Measurements from ENCODE around the gene NOS3. TPM values are rescaled to one million over a fixed set of nuclear protein-coding genes. Genes with fewer than 3 reads are reported as not detected.

The NOS3 gene
- total and polyA plus RNA-seq, 2 experiments from 2014 or later, result 2.6 to 6.1 TPM

DNA sequence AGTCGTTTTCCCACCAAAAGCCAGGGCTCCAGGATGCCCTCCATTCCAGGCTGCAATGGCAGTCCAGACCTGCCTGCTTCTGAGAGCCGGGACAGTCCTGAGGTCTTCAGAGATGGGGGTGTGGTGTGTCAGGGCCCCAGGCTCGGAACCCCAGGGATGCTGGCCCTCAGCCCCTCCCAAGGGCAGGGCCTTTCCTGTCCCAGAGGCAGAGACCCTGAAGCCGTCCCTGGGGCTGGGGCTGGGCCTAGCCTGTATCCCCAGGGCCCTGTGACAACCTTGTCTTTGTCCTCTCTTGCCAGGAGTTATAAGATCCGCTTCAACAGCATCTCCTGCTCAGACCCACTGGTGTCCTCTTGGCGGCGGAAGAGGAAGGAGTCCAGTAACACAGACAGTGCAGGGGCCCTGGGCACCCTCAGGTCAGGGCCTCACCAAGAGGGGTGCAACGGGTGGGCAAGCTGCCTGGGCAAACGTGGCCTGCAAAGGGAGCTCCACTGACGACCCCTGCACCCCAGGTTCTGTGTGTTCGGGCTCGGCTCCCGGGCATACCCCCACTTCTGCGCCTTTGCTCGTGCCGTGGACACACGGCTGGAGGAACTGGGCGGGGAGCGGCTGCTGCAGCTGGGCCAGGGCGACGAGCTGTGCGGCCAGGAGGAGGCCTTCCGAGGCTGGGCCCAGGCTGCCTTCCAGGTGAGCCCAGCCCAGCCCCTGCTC is 15.9 kb downstream of the NOS3 start:
- Histone ChIP-seq H3K4me2 (no peak overlapping the region), H3K4me3 (no peak overlapping the region), H2AFZ (no peak overlapping the region), H3K27ac (ENCODE audit: low read depth) (no peak overlapping the region), H3K27me3 (ENCODE audit: insufficient read depth) (0 out of 2 replicates have a peak, but pooled peaks cover under 1% of the 10 kb centered on the region), H4K20me1 (replicated peaks; ENCODE audit: insufficient read depth) (no peaks in the 10 kb centered on the region), H3K36me3 (ENCODE audit: insufficient read depth) (no peaks in the 10 kb centered on the region), H3K9me2 (ENCODE audit: insufficient read depth) (no peaks in the 10 kb centered on the region), H3K79me2 (replicated peaks; ENCODE audit: insufficient read depth) (no peaks in the 10 kb centered on the region), H3F3A (replicated peaks; ENCODE audit: low read depth) (0 out of 2 replicates have a peak, but pooled peaks cover 4% of the 10 kb centered on the region), H3K4me1 (ENCODE audit: insufficient read depth) (peaks cover 14% of the 10 kb centered on the region; the same call in 1 of the 2 replicates)
- DNase-seq (ENCODE audit: low spot score) (no peak), ATAC-seq (no peak)
- H3K27ac Mint-ChIP-seq, result no peak overlapping the region
- H3K4me3 Mint-ChIP-seq, result no peak overlapping the region
- peaks cover 6% of the 10 kb centered on the region for H3K27me3 Mint-ChIP-seq (ENCODE audit: insufficient read depth, low read depth, poor library complexity)
- TF ChIP-seq POLR2AphosphoS5 (IDR thresholded peaks at IDR 0.05; ENCODE audit: low read depth) (no peak), EZH2phosphoT487 (IDR thresholded peaks at IDR 0.05; ENCODE audit: unreplicated experiment) (no peak), EZH2 (IDR thresholded peaks at IDR 0.05; ENCODE audit: low read depth, unreplicated experiment) (no peak), JUNB (IDR thresholded peaks at IDR 0.05; ENCODE audit: unreplicated experiment) (no peak), ZNF114 (CRISPR knock-in tag; IDR thresholded peaks at IDR 0.05) (no peak), ZNF331 (CRISPR knock-in tag; IDR thresholded peaks at IDR 0.05; ENCODE audit: low read depth) (no peak), NANOG (IDR thresholded peaks at IDR 0.05; ENCODE audit: borderline replicate concordance) (no peak)
- TF ChIP-seq, protein P1, sequence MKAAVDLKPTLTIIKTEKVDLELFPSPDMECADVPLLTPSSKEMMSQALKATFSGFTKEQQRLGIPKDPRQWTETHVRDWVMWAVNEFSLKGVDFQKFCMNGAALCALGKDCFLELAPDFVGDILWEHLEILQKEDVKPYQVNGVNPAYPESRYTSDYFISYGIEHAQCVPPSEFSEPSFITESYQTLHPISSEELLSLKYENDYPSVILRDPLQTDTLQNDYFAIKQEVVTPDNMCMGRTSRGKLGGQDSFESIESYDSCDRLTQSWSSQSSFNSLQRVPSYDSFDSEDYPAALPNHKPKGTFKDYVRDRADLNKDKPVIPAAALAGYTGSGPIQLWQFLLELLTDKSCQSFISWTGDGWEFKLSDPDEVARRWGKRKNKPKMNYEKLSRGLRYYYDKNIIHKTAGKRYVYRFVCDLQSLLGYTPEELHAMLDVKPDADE (IDR thresholded peaks at IDR 0.05), result no peak
- TF ChIP-seq, protein P2, sequence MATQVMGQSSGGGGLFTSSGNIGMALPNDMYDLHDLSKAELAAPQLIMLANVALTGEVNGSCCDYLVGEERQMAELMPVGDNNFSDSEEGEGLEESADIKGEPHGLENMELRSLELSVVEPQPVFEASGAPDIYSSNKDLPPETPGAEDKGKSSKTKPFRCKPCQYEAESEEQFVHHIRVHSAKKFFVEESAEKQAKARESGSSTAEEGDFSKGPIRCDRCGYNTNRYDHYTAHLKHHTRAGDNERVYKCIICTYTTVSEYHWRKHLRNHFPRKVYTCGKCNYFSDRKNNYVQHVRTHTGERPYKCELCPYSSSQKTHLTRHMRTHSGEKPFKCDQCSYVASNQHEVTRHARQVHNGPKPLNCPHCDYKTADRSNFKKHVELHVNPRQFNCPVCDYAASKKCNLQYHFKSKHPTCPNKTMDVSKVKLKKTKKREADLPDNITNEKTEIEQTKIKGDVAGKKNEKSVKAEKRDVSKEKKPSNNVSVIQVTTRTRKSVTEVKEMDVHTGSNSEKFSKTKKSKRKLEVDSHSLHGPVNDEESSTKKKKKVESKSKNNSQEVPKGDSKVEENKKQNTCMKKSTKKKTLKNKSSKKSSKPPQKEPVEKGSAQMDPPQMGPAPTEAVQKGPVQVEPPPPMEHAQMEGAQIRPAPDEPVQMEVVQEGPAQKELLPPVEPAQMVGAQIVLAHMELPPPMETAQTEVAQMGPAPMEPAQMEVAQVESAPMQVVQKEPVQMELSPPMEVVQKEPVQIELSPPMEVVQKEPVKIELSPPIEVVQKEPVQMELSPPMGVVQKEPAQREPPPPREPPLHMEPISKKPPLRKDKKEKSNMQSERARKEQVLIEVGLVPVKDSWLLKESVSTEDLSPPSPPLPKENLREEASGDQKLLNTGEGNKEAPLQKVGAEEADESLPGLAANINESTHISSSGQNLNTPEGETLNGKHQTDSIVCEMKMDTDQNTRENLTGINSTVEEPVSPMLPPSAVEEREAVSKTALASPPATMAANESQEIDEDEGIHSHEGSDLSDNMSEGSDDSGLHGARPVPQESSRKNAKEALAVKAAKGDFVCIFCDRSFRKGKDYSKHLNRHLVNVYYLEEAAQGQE (IDR thresholded peaks at IDR 0.05; ENCODE audit: unreplicated experiment), result no peak
- TF ChIP-seq, protein P3, sequence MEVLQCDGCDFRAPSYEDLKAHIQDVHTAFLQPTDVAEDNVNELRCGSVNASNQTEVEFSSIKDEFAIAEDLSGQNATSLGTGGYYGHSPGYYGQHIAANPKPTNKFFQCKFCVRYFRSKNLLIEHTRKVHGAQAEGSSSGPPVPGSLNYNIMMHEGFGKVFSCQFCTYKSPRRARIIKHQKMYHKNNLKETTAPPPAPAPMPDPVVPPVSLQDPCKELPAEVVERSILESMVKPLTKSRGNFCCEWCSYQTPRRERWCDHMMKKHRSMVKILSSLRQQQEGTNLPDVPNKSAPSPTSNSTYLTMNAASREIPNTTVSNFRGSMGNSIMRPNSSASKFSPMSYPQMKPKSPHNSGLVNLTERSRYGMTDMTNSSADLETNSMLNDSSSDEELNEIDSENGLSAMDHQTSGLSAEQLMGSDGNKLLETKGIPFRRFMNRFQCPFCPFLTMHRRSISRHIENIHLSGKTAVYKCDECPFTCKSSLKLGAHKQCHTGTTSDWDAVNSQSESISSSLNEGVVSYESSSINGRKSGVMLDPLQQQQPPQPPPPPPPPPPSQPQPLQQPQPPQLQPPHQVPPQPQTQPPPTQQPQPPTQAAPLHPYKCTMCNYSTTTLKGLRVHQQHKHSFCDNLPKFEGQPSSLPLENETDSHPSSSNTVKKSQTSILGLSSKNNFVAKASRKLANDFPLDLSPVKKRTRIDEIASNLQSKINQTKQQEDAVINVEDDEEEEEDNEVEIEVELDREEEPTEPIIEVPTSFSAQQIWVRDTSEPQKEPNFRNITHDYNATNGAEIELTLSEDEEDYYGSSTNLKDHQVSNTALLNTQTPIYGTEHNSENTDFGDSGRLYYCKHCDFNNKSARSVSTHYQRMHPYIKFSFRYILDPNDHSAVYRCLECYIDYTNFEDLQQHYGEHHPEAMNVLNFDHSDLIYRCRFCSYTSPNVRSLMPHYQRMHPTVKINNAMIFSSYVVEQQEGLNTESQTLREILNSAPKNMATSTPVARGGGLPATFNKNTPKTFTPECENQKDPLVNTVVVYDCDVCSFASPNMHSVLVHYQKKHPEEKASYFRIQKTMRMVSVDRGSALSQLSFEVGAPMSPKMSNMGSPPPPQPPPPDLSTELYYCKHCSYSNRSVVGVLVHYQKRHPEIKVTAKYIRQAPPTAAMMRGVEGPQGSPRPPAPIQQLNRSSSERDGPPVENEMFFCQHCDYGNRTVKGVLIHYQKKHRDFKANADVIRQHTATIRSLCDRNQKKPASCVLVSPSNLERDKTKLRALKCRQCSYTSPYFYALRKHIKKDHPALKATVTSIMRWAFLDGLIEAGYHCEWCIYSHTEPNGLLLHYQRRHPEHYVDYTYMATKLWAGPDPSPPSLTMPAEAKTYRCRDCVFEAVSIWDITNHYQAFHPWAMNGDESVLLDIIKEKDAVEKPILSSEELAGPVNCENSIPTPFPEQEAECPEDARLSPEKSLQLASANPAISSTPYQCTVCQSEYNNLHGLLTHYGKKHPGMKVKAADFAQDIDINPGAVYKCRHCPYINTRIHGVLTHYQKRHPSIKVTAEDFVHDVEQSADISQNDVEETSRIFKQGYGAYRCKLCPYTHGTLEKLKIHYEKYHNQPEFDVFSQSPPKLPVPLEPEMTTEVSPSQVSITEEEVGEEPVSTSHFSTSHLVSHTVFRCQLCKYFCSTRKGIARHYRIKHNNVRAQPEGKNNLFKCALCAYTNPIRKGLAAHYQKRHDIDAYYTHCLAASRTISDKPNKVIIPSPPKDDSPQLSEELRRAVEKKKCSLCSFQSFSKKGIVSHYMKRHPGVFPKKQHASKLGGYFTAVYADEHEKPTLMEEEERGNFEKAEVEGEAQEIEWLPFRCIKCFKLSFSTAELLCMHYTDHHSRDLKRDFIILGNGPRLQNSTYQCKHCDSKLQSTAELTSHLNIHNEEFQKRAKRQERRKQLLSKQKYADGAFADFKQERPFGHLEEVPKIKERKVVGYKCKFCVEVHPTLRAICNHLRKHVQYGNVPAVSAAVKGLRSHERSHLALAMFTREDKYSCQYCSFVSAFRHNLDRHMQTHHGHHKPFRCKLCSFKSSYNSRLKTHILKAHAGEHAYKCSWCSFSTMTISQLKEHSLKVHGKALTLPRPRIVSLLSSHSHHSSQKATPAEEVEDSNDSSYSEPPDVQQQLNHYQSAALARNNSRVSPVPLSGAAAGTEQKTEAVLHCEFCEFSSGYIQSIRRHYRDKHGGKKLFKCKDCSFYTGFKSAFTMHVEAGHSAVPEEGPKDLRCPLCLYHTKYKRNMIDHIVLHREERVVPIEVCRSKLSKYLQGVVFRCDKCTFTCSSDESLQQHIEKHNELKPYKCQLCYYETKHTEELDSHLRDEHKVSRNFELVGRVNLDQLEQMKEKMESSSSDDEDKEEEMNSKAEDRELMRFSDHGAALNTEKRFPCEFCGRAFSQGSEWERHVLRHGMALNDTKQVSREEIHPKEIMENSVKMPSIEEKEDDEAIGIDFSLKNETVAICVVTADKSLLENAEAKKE (CRISPR knock-in tag; IDR thresholded peaks at IDR 0.05), result no peak
- H3K4me1 Mint-ChIP-seq, result peaks cover 26% of the 10 kb centered on the region
- H3K9me3 Mint-ChIP-seq, result no peaks in the 10 kb centered on the region
- no peaks in the 10 kb centered on the region; the same call in 2 of the 3 replicates for H3K36me3 Mint-ChIP-seq (ENCODE audit: low read depth)

Measured in GM23338 (cell line).